Neural progenitor cell (in vitro differentiated cells): Measurements from ENCODE around the gene PAXX.

Source experiments
- CTCF ChIP-seq: fragments of 200-600 bp; sonication (generic); IDR thresholded peaks from 2 replicates; pipeline ENCODE4 v1.5.1; 2017; ENCODE audit warnings: antibody characterized with exemption, mild to moderate bottlenecking
- EZH2 ChIP-seq: fragments of 200-600 bp; sonication (generic); IDR thresholded peaks from 2 replicates; pipeline ENCODE4 v1.6.1; 2017; ENCODE audit warnings: antibody characterized with exemption, mild to moderate bottlenecking, moderate library complexity

GRCh38 chr9:136964833-136965422 is 27.3 kb upstream of the PAXX start:
- no peak for TF ChIP-seq CTCF
- no peak for TF ChIP-seq EZH2
